Kidney glomerular epithelial cell (primary cell): ENCODE results near the gene DEFB127.
"Not testable (repeated sequence)": the region's sequence is repeated elsewhere in the genome, so short reads cannot be mapped to it uniquely, and the experiment has no call there.

Source experiments
- DNase-seq: peaks from one replicate; lab custom pipeline; 2025; lab: John Stamatoyannopoulos, UW

The DEFB127 gene

GRCh38 chr20:157154-157553, at the start of gene DEFB127:
DEFB127 (plus strand) TSS chr20:157454; CDS start chr20:157545, 91 bp downstream.
- no peak for DNase-seq

- DNase-seq, result no peak
These were observed 44.9 kb upstream of the DEFB127 start for GRCh38 chr20:112396-112795.

- DNase-seq, result no peak
These were observed 39.7 kb upstream of the DEFB127 start for GRCh38 chr20:117518-117917.

GRCh38 chr20:129786-130323, 27.4 kb upstream of the DEFB127 start:
- not testable (repeated sequence) for DNase-seq

- no peak for DNase-seq
These were observed 19.4 kb upstream of the DEFB127 start for GRCh38 chr20:137668-138490.

GRCh38 chr20:142290-142689, 15.0 kb upstream of the DEFB127 start, which contains the start of gene DEFB126:
DEFB126 (plus strand) TSS chr20:142590; CDS start chr20:142629, 39 bp downstream.
- DNase-seq, result no peak

- DNase-seq, result no peak
These were observed 11.4 kb upstream of the DEFB127 start for GRCh38 chr20:145877-146276.

GRCh38 chr20:152131-152530, 5.1 kb upstream of the DEFB127 start:
- no peak for DNase-seq

GRCh38 chr20:164618-165017, 7.4 kb downstream of the DEFB127 start:
- no peak for DNase-seq

- no peak for DNase-seq
These were observed 11.6 kb downstream of the DEFB127 start for GRCh38 chr20:168876-169275.

- no peak for DNase-seq
These were observed 27.0 kb downstream of the DEFB127 start for GRCh38 chr20:184288-184687.

- DNase-seq, result no peak
These were observed 30.5 kb downstream of the DEFB127 start for GRCh38 chr20:187733-188132.

GRCh38 chr20:189611-190010, 32.4 kb downstream of the DEFB127 start, which contains the start of gene DEFB128:
DEFB128 (minus strand) TSS chr20:189711; CDS start chr20:189623, 88 bp downstream.
- DNase-seq, result no peak

- no peak for DNase-seq
These were observed 41.0 kb downstream of the DEFB127 start for GRCh38 chr20:198225-198624.

GRCh38 chr20:199996-200395, 42.7 kb downstream of the DEFB127 start:
- DNase-seq, result no peak

GRCh38 chr20:203630-204029, 46.4 kb downstream of the DEFB127 start:
- not testable (repeated sequence) for DNase-seq
